Activated CD8-positive, alpha-beta T cell treated with anti-CD3 and anti-CD28 coated beads for 36 hours (primary cell): ENCODE measurements around the gene ERCC2. TPM values are rescaled to one million over a fixed set of nuclear protein-coding genes. Genes with fewer than 3 reads are reported as not detected.
A peak's percentile ranks its signal among the peaks of the same experiment; 100 is the strongest.
"Not testable (repeated sequence)": the region's sequence is repeated elsewhere in the genome, so short reads cannot be mapped to it uniquely, and the experiment has no call there.

Source experiments
- ATAC-seq: fragments of 200-7000 bp; cut with Tn5 transposase; one replicate; pipeline ENCODE4 v1.10.0; 2021; ENCODE audit warnings: mild to moderate bottlenecking, moderate library complexity
- CTCF ChIA-PET: fragments of 350-600 bp; sonication (Branson Sonifier 250); formaldehyde crosslinking; loops from one replicate; lab custom pipeline; 2021; ENCODE audit warnings: antibody characterized with exemption; lab: Charles Lee
- POLR2A ChIA-PET: fragments of 350-600 bp; sonication (Branson Sonifier 250); formaldehyde crosslinking; loops from one replicate; lab custom pipeline; 2021; ENCODE audit warnings: antibody characterized with exemption; lab: Charles Lee
- DNase-seq: peaks from one replicate; pipeline ENCODE4 v3.0.0-alpha.2; 2020
- H3K27ac Mint-ChIP-seq: one replicate; pipeline ENCODE4 v1.8.0; 2021; ENCODE audit warnings: mild to moderate bottlenecking, mixed read lengths
- H3K27me3 Mint-ChIP-seq: one replicate; pipeline ENCODE4 v1.8.0; 2021; ENCODE audit warnings: mixed read lengths
- H3K36me3 Mint-ChIP-seq: one replicate; pipeline ENCODE4 v1.8.0; 2021; ENCODE audit warnings: low read depth, mixed read lengths
- H3K4me1 Mint-ChIP-seq: one replicate; pipeline ENCODE4 v1.8.0; 2021; ENCODE audit warnings: low read depth, mixed read lengths
- H3K4me3 Mint-ChIP-seq: one replicate; pipeline ENCODE4 v1.8.0; 2021; ENCODE audit warnings: mild to moderate bottlenecking, moderate library complexity, mixed read lengths
- H3K9me3 Mint-ChIP-seq: one replicate; pipeline ENCODE4 v1.8.0; 2021; ENCODE audit warnings: mixed read lengths
- intact Hi-C: fragments of 100-400 bp; cut with micrococcal nuclease; formaldehyde crosslinking; loops from one replicate; pipeline ENCODE4 v1.10.0; 2022
- total RNA-seq, 2 experiments: library from RNA; stranded (reverse); gene quantifications; one replicate each; pipeline ENCODE4 v1.2.3, GENCODE V29; 2021
- TF ChIP-seq, protein P1 (sequence below): fragments of 200-600 bp; IDR thresholded peaks from one replicate; pipeline ENCODE4 v1.8.0; 2022; ENCODE audit warnings: antibody characterized with exemption, mild to moderate bottlenecking

Gene ERCC2
- total RNA-seq, 2 experiments from 2014 or later: 23.2 to 25.6 TPM

DNA sequence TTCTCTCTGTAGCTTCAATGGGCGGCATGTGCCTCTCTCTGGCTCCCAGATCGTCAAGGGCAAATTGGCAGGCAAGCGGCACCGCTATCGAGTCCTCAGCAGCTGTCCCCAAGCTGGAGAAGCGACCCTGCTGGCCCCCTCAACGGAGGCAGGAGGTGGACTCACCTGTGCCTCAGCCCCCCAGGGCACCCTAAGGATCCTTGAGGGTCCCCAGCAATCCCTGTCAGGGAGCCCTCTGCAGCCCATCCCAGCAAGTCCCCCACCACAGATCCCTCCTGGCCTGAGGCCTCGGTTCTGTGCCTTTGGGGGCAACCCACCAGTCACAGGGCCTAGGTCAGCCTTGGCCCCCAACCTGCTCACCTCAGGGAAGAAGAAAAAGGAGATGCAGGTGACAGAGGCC, 37.7 kb upstream of the ERCC2 start:
- Mint-ChIP-seq H3K9me3 (no peaks in the 10 kb centered on the region), H3K4me1 (peaks cover 36% of the 10 kb centered on the region), H3K36me3 (peaks cover 12% of the 10 kb centered on the region), H3K27me3 (peaks cover 16% of the 10 kb centered on the region), H3K27ac (no peak overlapping the region), H3K4me3 (peak overlapping the region; percentile 93)
- ChIA-PET POLR2A (interaction anchor here (1.1 to 1.5 kb wide), 4 partner anchors 10 to 71 kb away, joined by 3 to 8 read pairs (median 4); partner anchors contain the start of gene ERCC1), CTCF (interaction anchor here (0.7 to 1.7 kb wide), 3 partner anchors 29 to 77 kb away, joined by 3 to 9 read pairs (median 5); no protein-coding TSS in a partner anchor)
- DNase-seq (no peak), ATAC-seq (no peak)
- TF ChIP-seq, protein P1, sequence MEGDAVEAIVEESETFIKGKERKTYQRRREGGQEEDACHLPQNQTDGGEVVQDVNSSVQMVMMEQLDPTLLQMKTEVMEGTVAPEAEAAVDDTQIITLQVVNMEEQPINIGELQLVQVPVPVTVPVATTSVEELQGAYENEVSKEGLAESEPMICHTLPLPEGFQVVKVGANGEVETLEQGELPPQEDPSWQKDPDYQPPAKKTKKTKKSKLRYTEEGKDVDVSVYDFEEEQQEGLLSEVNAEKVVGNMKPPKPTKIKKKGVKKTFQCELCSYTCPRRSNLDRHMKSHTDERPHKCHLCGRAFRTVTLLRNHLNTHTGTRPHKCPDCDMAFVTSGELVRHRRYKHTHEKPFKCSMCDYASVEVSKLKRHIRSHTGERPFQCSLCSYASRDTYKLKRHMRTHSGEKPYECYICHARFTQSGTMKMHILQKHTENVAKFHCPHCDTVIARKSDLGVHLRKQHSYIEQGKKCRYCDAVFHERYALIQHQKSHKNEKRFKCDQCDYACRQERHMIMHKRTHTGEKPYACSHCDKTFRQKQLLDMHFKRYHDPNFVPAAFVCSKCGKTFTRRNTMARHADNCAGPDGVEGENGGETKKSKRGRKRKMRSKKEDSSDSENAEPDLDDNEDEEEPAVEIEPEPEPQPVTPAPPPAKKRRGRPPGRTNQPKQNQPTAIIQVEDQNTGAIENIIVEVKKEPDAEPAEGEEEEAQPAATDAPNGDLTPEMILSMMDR: no peak
- intact Hi-C loops: no loop called here

DNA sequence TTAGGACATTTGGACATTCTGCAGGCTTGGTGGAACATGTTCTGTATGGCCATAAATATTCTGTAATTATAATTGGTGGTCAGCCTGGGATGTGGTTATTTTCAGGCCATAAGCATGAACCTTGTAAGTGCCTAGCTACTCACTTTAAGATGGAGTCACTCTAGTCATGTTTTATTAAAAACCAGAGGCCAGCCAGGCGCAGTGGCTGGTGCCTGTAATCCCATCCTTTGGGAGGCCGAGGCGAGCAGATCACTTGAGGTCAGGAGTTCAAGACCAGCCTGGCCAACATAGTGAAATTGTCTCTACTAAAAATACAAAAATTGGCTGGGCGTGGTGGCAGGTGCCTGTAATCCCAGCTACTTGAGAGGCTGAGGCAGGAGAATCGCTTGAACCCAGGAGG, 37.2 kb upstream of the ERCC2 start:
- Mint-ChIP-seq H3K4me3 (peak overlapping the region; percentile 93), H3K27ac (peak overlapping the region; percentile 13), H3K27me3 (peaks cover 22% of the 10 kb centered on the region), H3K4me1 (peaks cover 36% of the 10 kb centered on the region)
- intact Hi-C loops, DNase-seq, H3K9me3 Mint-ChIP-seq, ATAC-seq, H3K36me3 Mint-ChIP-seq: not testable (repeated sequence)
- POLR2A ChIA-PET: interaction anchor here (1.1 to 1.5 kb wide), 5 partner anchors 10 to 71 kb away, joined by 3 to 8 read pairs (median 4); partner anchors contain the start of gene ERCC1
- CTCF ChIA-PET: interaction anchor here (0.7 to 1.7 kb wide), 5 partner anchors 29 to 78 kb away, joined by 3 to 10 read pairs (median 5); no protein-coding TSS in a partner anchor

DNA sequence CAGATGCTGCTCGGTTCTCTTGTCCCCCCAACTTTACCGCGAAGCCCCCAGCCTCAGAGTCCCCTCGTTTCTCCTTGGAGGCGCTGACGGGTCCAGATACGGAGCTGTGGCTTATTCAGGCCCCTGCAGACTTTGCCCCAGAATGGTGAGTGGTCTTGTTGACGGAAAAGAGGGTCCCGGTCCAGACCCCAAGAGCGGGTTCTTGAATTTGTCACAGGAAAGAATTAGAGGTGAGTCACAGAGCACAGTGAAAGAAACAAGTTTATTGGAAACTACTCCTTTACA, 36.7 kb upstream of the ERCC2 start:
- peaks cover 36% of the 10 kb centered on the region for H3K4me1 Mint-ChIP-seq
- intact Hi-C loops: no loop called here
- peak overlapping the region; percentile 93 for H3K4me3 Mint-ChIP-seq

DNA sequence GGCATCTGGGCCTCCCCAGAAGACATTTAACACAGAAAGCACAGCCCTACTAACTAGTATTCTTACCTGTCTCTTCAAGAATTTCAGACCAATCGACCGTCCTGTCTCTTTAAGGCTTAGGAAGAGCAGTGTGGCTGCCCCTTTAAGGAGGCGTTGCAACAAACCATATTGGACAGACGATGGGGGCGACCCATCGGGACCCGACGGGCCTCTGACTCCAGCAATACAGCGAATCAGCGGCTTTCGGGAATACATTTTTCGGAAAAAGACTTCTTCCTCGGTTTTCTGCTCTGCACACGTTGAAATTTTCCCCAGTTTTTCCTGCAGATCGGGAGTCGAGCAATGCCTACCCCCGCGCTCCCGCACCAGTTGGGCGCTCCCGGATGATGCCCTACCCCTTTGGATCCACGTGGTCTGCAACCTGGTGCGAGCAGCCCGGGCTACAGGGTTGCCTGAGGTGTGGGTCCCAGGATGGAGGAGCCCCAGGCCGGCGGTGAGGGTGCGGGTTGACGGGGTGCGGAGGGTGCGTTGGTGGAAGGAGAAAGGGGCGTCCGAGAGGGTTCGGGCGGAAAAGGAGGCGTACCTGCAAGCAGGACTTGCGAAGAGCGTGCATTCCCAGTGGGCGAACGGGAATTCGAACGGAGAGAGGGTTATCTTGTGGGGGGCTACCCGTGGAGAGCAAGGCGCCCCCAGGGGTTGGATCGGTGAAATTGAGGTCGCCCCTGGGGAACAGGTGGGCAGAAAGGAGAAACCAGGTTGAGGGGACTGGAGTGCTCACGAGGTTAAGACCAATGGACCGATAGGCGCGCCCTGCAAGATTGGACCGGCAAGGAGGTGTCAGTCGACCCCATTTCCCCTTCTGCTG, 36.1 kb upstream of the ERCC2 start, which contains the start of gene POLR1G:
Gene POLR1G (plus strand): TSS at position 419 of the 865 bp plus-strand sequence. CDS start 53 bp downstream, at position 472.
- ChIA-PET CTCF (interaction anchor here (0.7 to 2.9 kb wide), 5 partner anchors 33 to 79 kb away, joined by 3 to 10 read pairs (median 9); no protein-coding TSS in a partner anchor), POLR2A (interaction anchor here (1.0 to 1.2 kb wide), 5 partner anchors 13 to 72 kb away, joined by 3 to 4 read pairs (median 3); no protein-coding TSS in a partner anchor)
- Mint-ChIP-seq H3K9me3 (no peaks in the 10 kb centered on the region), H3K27me3 (peaks cover 26% of the 10 kb centered on the region), H3K4me3 (peak within 1 kb of the TSS; percentile 93), H3K36me3 (peaks cover 9% of the 10 kb centered on the region), H3K4me1 (peaks cover 36% of the 10 kb centered on the region), H3K27ac (peak within 1 kb of the TSS; percentile 88)
- intact Hi-C loops: no loop called here
- DNase-seq: peak; percentile 84
- TF ChIP-seq, protein P1: no peak
- ATAC-seq: peak; percentile 77

More for the DNA sequence above, 36.7 kb upstream of the ERCC2 start:
- TF ChIP-seq, protein P1: no peak
- ChIA-PET CTCF (interaction anchor here (0.7 to 1.7 kb wide), 4 partner anchors 32 to 78 kb away, joined by 3 to 10 read pairs (median 7); no protein-coding TSS in a partner anchor), POLR2A (interaction anchor here (1.1 to 1.5 kb wide), 4 partner anchors 13 to 72 kb away, joined by 3 to 8 read pairs (median 4); partner anchors contain the start of gene ERCC1)
- DNase-seq: no peak
- H3K9me3 Mint-ChIP-seq: no peaks in the 10 kb centered on the region
- no peak for ATAC-seq
- H3K27me3 Mint-ChIP-seq: peaks cover 25% of the 10 kb centered on the region
- H3K36me3 Mint-ChIP-seq: peaks cover 7% of the 10 kb centered on the region
- peak overlapping the region; percentile 88 for H3K27ac Mint-ChIP-seq

DNA sequence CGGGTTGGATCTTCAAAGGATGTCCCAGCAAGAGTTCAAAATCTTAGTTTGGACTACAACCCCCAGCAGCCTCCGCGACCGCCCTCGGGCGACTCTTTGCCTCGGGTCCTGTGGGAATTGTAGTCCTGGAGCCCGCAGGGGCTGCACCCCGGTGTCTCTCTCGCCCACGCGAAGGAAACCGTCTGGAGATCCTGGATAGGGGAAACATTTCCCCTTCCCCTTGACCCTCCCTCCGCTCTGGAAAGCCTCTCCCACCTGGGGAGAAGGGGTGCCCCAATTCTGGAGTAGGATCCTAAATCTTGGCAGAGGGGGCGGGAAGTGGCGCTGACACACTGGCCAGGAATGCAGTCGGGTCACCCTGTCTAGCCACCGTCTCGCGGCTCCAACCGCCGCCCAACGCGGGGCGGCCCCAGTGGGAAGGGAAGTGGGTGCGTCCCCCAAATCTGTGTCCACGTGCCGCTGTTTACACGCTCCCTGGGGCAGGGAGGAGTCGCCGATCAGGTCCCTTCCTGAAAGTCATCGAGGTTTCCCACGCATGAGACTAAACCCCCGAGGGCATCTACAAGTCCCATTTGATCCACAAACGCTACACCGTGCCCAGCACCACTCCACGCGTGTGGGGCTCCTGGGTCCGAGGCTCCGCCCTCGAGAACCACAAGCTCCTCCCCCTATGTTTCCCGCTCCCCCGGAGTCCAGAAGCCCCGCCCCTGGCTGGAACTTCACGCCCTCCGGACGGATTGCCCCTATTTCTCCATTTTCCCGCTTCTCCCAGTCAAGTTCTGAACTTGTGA, 35.3 kb upstream of the ERCC2 start:
- H3K4me1 Mint-ChIP-seq: peaks cover 36% of the 10 kb centered on the region
- peaks cover 26% of the 10 kb centered on the region for H3K27me3 Mint-ChIP-seq
- ChIA-PET POLR2A (interaction anchor here (1.0 kb wide), 2 partner anchors 14 to 72 kb away, joined by 3 read pairs; no protein-coding TSS in a partner anchor), CTCF (interaction anchor here (1.4 to 2.9 kb wide), 4 partner anchors 11 to 80 kb away, joined by 6 to 11 read pairs (median 10); no protein-coding TSS in a partner anchor)
- DNase-seq: peak; percentile 92
- TF ChIP-seq, protein P1: no peak
- peak overlapping the region; percentile 93 for H3K4me3 Mint-ChIP-seq
- H3K27ac Mint-ChIP-seq: peak overlapping the region; percentile 88
- H3K36me3 Mint-ChIP-seq: peaks cover 4% of the 10 kb centered on the region
- ATAC-seq: peak; percentile 59
- no peaks in the 10 kb centered on the region for H3K9me3 Mint-ChIP-seq
- intact Hi-C loops: no loop called here
